NCI-H748 (cell line): Measurements from ENCODE around the gene MGAM2.

ENCODE experiments used
- DNase-seq: peaks from one replicate; lab custom pipeline; 2025; ENCODE audit not compliant: unreplicated experiment; lab: John Stamatoyannopoulos, UW

Gene MGAM2

GRCh38 chr7:142175594-142175993, 64.1 kb downstream of the MGAM2 start:
- DNase-seq = no peak

- no peak for DNase-seq
Observed at GRCh38 chr7:142176901-142177300, 65.4 kb downstream of the MGAM2 start.

GRCh38 chr7:142177869-142178268, 66.4 kb downstream of the MGAM2 start:
- DNase-seq = no peak

- no peak for DNase-seq
Observed at GRCh38 chr7:142180426-142180825, 68.9 kb downstream of the MGAM2 start.

- no peak for DNase-seq
Observed at GRCh38 chr7:142181211-142181610, 69.7 kb downstream of the MGAM2 start.

- no peak for DNase-seq
Observed at GRCh38 chr7:142181966-142182365, 70.4 kb downstream of the MGAM2 start.

- no peak for DNase-seq
Observed at GRCh38 chr7:142185069-142185468, 73.6 kb downstream of the MGAM2 start.

- DNase-seq = no peak
Observed at GRCh38 chr7:142185801-142186200, 74.3 kb downstream of the MGAM2 start.

GRCh38 chr7:142188154-142188553, 76.6 kb downstream of the MGAM2 start:
- no peak for DNase-seq

- DNase-seq = peak; percentile 41
Observed at GRCh38 chr7:142188846-142189245, 77.3 kb downstream of the MGAM2 start.

- DNase-seq = no peak
Observed at GRCh38 chr7:142194201-142194600, 82.7 kb downstream of the MGAM2 start.

GRCh38 chr7:142196066-142196840, 84.7 kb downstream of the MGAM2 start:
- DNase-seq = no peak

- DNase-seq = no peak
Observed at GRCh38 chr7:142200206-142200605, 88.7 kb downstream of the MGAM2 start.

- peak; percentile 11 for DNase-seq
Observed at GRCh38 chr7:142228537-142229104, 117.1 kb downstream of the MGAM2 start.

GRCh38 chr7:142231716-142232115, 120.2 kb downstream of the MGAM2 start:
- DNase-seq = peak; percentile 24

GRCh38 chr7:142240546-142240945, 129.0 kb downstream of the MGAM2 start:
- no peak for DNase-seq

- DNase-seq = no peak
Observed at GRCh38 chr7:142243823-142244222, 132.3 kb downstream of the MGAM2 start.

GRCh38 chr7:142248166-142249160, 136.9 kb downstream of the MGAM2 start:
- DNase-seq = no peak

- DNase-seq = no peak
Observed at GRCh38 chr7:142249918-142250317, 138.4 kb downstream of the MGAM2 start.

GRCh38 chr7:142250705-142251104, 139.2 kb downstream of the MGAM2 start:
- no peak for DNase-seq

GRCh38 chr7:142257958-142258357, 146.4 kb downstream of the MGAM2 start, which contains the start of gene PRSS58:
PRSS58 (minus strand) TSS chr7:142258058; CDS start chr7:142257707, 351 bp downstream.
- no peak for DNase-seq
